Transverse colon (tissue), 4 donors: ENCODE data around the gene ZNF804A. TPM values are rescaled to one million over a fixed set of nuclear protein-coding genes. Genes with fewer than 3 reads are reported as not detected.

ENCODE experiments used
- DNase-seq: peaks from one replicate; pipeline ENCODE4 v3.0.0-alpha.2; 2019
- H3K27ac ChIP-seq, 4 donors: fragments of 200-600 bp; sonication (generic); 2 replicates each; pipeline ENCODE4 v1.5.1; 2016 to 2018; ENCODE audit warnings: inconsistent platforms in 4 of 4
- H3K27me3 ChIP-seq: fragments of 200-600 bp; sonication (generic); 2 replicates; pipeline ENCODE4 v1.5.1; 2017; ENCODE audit warnings: inconsistent platforms
- H3K36me3 ChIP-seq, 4 donors: fragments of 200-600 bp; sonication (generic); 2 replicates each; pipeline ENCODE4 v1.5.1; 2017 to 2019; ENCODE audit warnings: inconsistent platforms in 4 of 4
- H3K4me1 ChIP-seq, 4 donors: fragments of 200-600 bp; sonication (generic); 2 replicates each; pipeline ENCODE4 v1.5.1; 2017 to 2020; ENCODE audit warnings: inconsistent platforms in 4 of 4
- H3K4me3 ChIP-seq, 4 donors: fragments of 200-600 bp; sonication (generic); 1 replicate in 1 of 4; 2 replicates in 3 of 4; pipeline versions ENCODE4 v1.5.1 to v1.6.1; 2017 to 2019; ENCODE audit warnings: inconsistent platforms in 4 of 4
- H3K9me3 ChIP-seq, 2 donors: fragments of 200-600 bp; sonication (generic); 2 replicates each; pipeline ENCODE4 v1.5.1; 2017 to 2019; ENCODE audit warnings: inconsistent platforms in 2 of 2
- CTCF ChIP-seq, 5 experiments: fragments of 200-600 bp in 3 of 5; fragments of 450-650 bp in 2 of 5; sonication (generic) in 3 of 5; IDR thresholded peaks; 1 replicate in 2 of 5; 2 replicates in 3 of 5; pipeline ENCODE4 v1.5.1; 2016 to 2017; ENCODE audit warnings: antibody characterized with exemption in 5 of 5, inconsistent platforms in 3 of 5, mild to moderate bottlenecking in 2 of 5, moderate library complexity in 1 of 5
- EP300 ChIP-seq: sonication (generic); formaldehyde crosslinking; IDR thresholded peaks from one replicate; pipeline ENCODE4 v1.6.1; 2017; ENCODE audit warnings: antibody characterized with exemption, low read depth
- POLR2A ChIP-seq: fragments of 450-650 bp; IDR thresholded peaks from one replicate; pipeline ENCODE4 v1.6.1; 2016; ENCODE audit warnings: antibody characterized with exemption, mild to moderate bottlenecking, moderate library complexity
- POLR2AphosphoS5 ChIP-seq, 3 donors: sonication (generic); formaldehyde crosslinking; IDR thresholded peaks; one replicate each; pipeline ENCODE4 v1.6.1; 2016; ENCODE audit warnings: antibody characterized with exemption in 3 of 3
- WGBS, 2 donors: methylation state at CpG; one replicate each; pipeline ENCODE4 v1.1.5; 2018; ENCODE audit warnings: low coverage in 1 of 2; 5-methylcytosine and 5-hydroxymethylcytosine counted together
- in situ Hi-C, 4 donors: fragments of 200-750 bp; cut with MboI; loops; one replicate each; pipeline versions ENCODE4 v1.15.0 to v1.15.1; 2017; ENCODE audit warnings: low sequenced_read_pairs in 3 of 4, low pct_ligation_motif_present in 1 of 4, low pct_unique_long_range_greater_than_20kb in 1 of 4
- intact Hi-C: fragments of 100-400 bp; cut with DNase I; formaldehyde crosslinking; loops from one replicate; pipeline ENCODE4 v1.15.1; 2023; ENCODE audit warnings: low total_unique reads
- total RNA-seq, 4 donors: library from RNA; depleted of rRNA; stranded (reverse); fragments of >200 nt; gene quantifications; one replicate each; pipeline ENCODE4 v1.1.0, GENCODE V29; 2016

The ZNF804A gene
- total RNA-seq, 4 donors from 2014 or later, result 0.16 to 1.5 (median 0.70) TPM

- Histone ChIP-seq H3K4me1 (no peaks in the 10 kb centered on the region), H3K27me3 (no peaks in the 10 kb centered on the region), H3K27ac (no peak overlapping the region), H3K36me3 (no peaks in the 10 kb centered on the region), H3K9me3 (peaks cover 0 to 8% of the 10 kb centered on the region in 2 donors), H3K4me3 (no peak overlapping the region)
- in situ Hi-C loops, result no loop called here
- WGBS, 2 donors, result 50 to 70% methylated on average over 1 of the region's 1 CpG
- no peak for DNase-seq
- no peak for TF ChIP-seq POLR2AphosphoS5 (IDR thresholded peaks at IDR 0.05)
- TF ChIP-seq CTCF (IDR thresholded peaks at IDR 0.05), result no peak
- TF ChIP-seq EP300, result no peak
- TF ChIP-seq POLR2A, result no peak
- intact Hi-C loops, result no loop called here
These were observed 325.4 kb downstream of the ZNF804A start for GRCh38 chr2:184923751-184924150.

- Histone ChIP-seq H3K27ac (no peak overlapping the region), H3K27me3 (no peaks in the 10 kb centered on the region), H3K36me3 (no peaks in the 10 kb centered on the region), H3K4me3 (no peak overlapping the region), H3K9me3 (peaks cover 0 to 8% of the 10 kb centered on the region in 2 donors), H3K4me1 (no peaks in the 10 kb centered on the region)
- TF ChIP-seq CTCF (IDR thresholded peaks at IDR 0.05) (no peak), EP300 (no peak), POLR2A (no peak), POLR2AphosphoS5 (IDR thresholded peaks at IDR 0.05) (no peak)
- intact Hi-C loops, result no loop called here
- DNase-seq, result no peak
- in situ Hi-C loops, result no loop called here
- 80 to 91% methylated on average over 2 of the region's 2 CpGs for WGBS, 2 donors
These were observed 328.7 kb downstream of the ZNF804A start for GRCh38 chr2:184927040-184927439.

- no peaks in the 10 kb centered on the region for H3K36me3 ChIP-seq
- DNase-seq, result no peak
- no peak overlapping the region for H3K4me3 ChIP-seq
- intact Hi-C loops (no loop called here), in situ Hi-C loops (no loop called here)
- H3K9me3 ChIP-seq, result no peaks in the 10 kb centered on the region
- H3K27ac ChIP-seq, result no peak overlapping the region
- H3K27me3 ChIP-seq, result no peaks in the 10 kb centered on the region
- no peak for TF ChIP-seq CTCF (IDR thresholded peaks at IDR 0.05)
- no peak for TF ChIP-seq POLR2AphosphoS5 (IDR thresholded peaks at IDR 0.05)
- no peak for TF ChIP-seq POLR2A
- no peak for TF ChIP-seq EP300
- no peaks in the 10 kb centered on the region for H3K4me1 ChIP-seq
These were observed 338.4 kb downstream of the ZNF804A start for GRCh38 chr2:184936761-184937160.

GRCh38 chr2:184938221-184938985, 340.1 kb downstream of the ZNF804A start:
- 86 to 87% methylated on average over 5 of the region's 5 CpGs for WGBS, 2 donors
- H3K36me3 ChIP-seq, result no peaks in the 10 kb centered on the region
- H3K9me3 ChIP-seq, result no peaks in the 10 kb centered on the region
- no peaks in the 10 kb centered on the region for H3K27me3 ChIP-seq
- no peaks in the 10 kb centered on the region for H3K4me1 ChIP-seq
- no peak overlapping the region for H3K4me3 ChIP-seq
- DNase-seq, result no peak
- TF ChIP-seq CTCF (IDR thresholded peaks at IDR 0.05), result no peak
- no peak for TF ChIP-seq POLR2A
- TF ChIP-seq POLR2AphosphoS5 (IDR thresholded peaks at IDR 0.05), result no peak
- intact Hi-C loops (no loop called here), in situ Hi-C loops (no loop called here)
- H3K27ac ChIP-seq, result no peak overlapping the region
